ENCODE results near the gene NOTCH4. TPM values are rescaled to one million over a fixed set of nuclear protein-coding genes. Genes with fewer than 3 reads are reported as not detected.

Gene NOTCH4
- total and polyA plus RNA-seq, 9 of the 15 experiments (the other 6 are each of a cell fraction or from before 2014, with no cell fraction given) = 0.24 to 4.3 (median 1.7) TPM

GRCh38 chr6:32216285-32216684 lies 7.6 kb downstream of the NOTCH4 start (continued):
- TF ChIP-seq TCF15 (CRISPR knock-in tag; IDR thresholded peaks at IDR 0.05) (no peak), ARID4B (CRISPR knock-in tag; IDR thresholded peaks at IDR 0.05) (no peak), SMARCC2 (IDR thresholded peaks at IDR 0.05; ENCODE audit: low read depth) (no peak), ZNF3 (CRISPR knock-in tag; IDR thresholded peaks at IDR 0.05) (no peak), ZNF212 (CRISPR knock-in tag; IDR thresholded peaks at IDR 0.05) (no peak), HCFC1 (IDR thresholded peaks at IDR 0.05; ENCODE audit: low read depth, low read length) (no peak), CHD4 (IDR thresholded peaks at IDR 0.05; ENCODE audit: insufficient read depth, insufficient replicate concordance, low read depth, low read length, poor library complexity, severe bottlenecking) (no peak), TRIM24 (IDR thresholded peaks at IDR 0.05) (no peak), L3MBTL2 (IDR thresholded peaks at IDR 0.05) (peak; percentile 55), HOXB6 (CRISPR knock-in tag; IDR thresholded peaks at IDR 0.05; ENCODE audit: borderline replicate concordance) (no peak), POU5F1 (IDR thresholded peaks at IDR 0.05; ENCODE audit: borderline replicate concordance, low read depth, low read length, partially characterized antibody) (no peak), U2AF1 (optimal IDR thresholded peaks at IDR 0.05; ENCODE audit: low read depth, low read length) (no peak), BHLHE40 (IDR thresholded peaks at IDR 0.05; ENCODE audit: low read length) (no peak), CHD2 (IDR thresholded peaks at IDR 0.05; ENCODE audit: low read depth, low read length) (no peak), NCOA1 (IDR thresholded peaks at IDR 0.05; ENCODE audit: low read depth) (no peak), RCOR1 (IDR thresholded peaks at IDR 0.05; ENCODE audit: borderline replicate concordance in 1 of 2, low read depth in 2 of 2, low read length in 2 of 2) (peak in 1 of 2 experiments; percentile 63; a peak in 1 of 4 replicates), ZNF586 (CRISPR knock-in tag; conservative IDR thresholded peaks at IDR 0.05) (no peak), TAL1 (IDR thresholded peaks at IDR 0.05) (peak; percentile 16; the same call in 1 of the 2 replicates), SAFB (IDR thresholded peaks at IDR 0.05; ENCODE audit: borderline replicate concordance, low read depth, low read length) (no peak), ZNF347 (CRISPR knock-in tag; IDR thresholded peaks at IDR 0.05; ENCODE audit: low read depth) (no peak), DNMT1 (IDR thresholded peaks at IDR 0.05) (no peak), ZNF717 (CRISPR knock-in tag; IDR thresholded peaks at IDR 0.05) (no peak), ELF4 (CRISPR knock-in tag; IDR thresholded peaks at IDR 0.05) (no peak), TCF7 (IDR thresholded peaks at IDR 0.05; ENCODE audit: borderline replicate concordance) (no peak), ZBTB43 (CRISPR knock-in tag; IDR thresholded peaks at IDR 0.05) (no peak), MCM7 (IDR thresholded peaks at IDR 0.05) (no peak), PYGO2 (tag; IDR thresholded peaks at IDR 0.05) (no peak)

Measured in K562 (cell line).